Measurements from ENCODE around the gene ADAMTS17.

Gene ADAMTS17

GRCh38 chr15:100221471-100222348, 120.1 kb downstream of the ADAMTS17 start:
- no peak for DNase-seq (ENCODE audit: low read depth in 3 of 3)

GRCh38 chr15:100220058-100220768, 121.6 kb downstream of the ADAMTS17 start:
- no peak for DNase-seq (ENCODE audit: low read depth in 3 of 3)

GRCh38 chr15:100218434-100218833, 123.3 kb downstream of the ADAMTS17 start:
- no peak for DNase-seq (ENCODE audit: low read depth in 3 of 3)

GRCh38 chr15:100216182-100216581, 125.6 kb downstream of the ADAMTS17 start:
- no peak for DNase-seq (ENCODE audit: low read depth in 3 of 3)

- DNase-seq (ENCODE audit: low read depth in 3 of 3): no peak
Observed at GRCh38 chr15:100215843-100216169, 126.0 kb downstream of the ADAMTS17 start.

- no peak for DNase-seq (ENCODE audit: low read depth in 3 of 3)
Observed at GRCh38 chr15:100215031-100215842, 126.5 kb downstream of the ADAMTS17 start.

GRCh38 chr15:100211855-100212850, 129.6 kb downstream of the ADAMTS17 start:
- no peak for DNase-seq (ENCODE audit: low read depth in 3 of 3)

GRCh38 chr15:100210338-100210737, 131.4 kb downstream of the ADAMTS17 start:
- DNase-seq (ENCODE audit: low read depth in 3 of 3): no peak

GRCh38 chr15:100208921-100209603, 132.7 kb downstream of the ADAMTS17 start:
- DNase-seq (ENCODE audit: low read depth in 3 of 3): no peak

- DNase-seq (ENCODE audit: low read depth in 3 of 3): no peak
Observed at GRCh38 chr15:100207053-100207452, 134.7 kb downstream of the ADAMTS17 start.

- no peak for DNase-seq (ENCODE audit: low read depth in 3 of 3)
Observed at GRCh38 chr15:100206643-100207042, 135.1 kb downstream of the ADAMTS17 start.

GRCh38 chr15:100205549-100206295, 136.1 kb downstream of the ADAMTS17 start:
- no peak for DNase-seq (ENCODE audit: low read depth in 3 of 3)

- no peak for DNase-seq (ENCODE audit: low read depth in 3 of 3)
Observed at GRCh38 chr15:100204771-100205170, 137.0 kb downstream of the ADAMTS17 start.

- DNase-seq (ENCODE audit: low read depth in 3 of 3): no peak
Observed at GRCh38 chr15:100204211-100204610, 137.6 kb downstream of the ADAMTS17 start.

- no peak for DNase-seq (ENCODE audit: low read depth in 3 of 3)
Observed at GRCh38 chr15:100202309-100202960, 139.3 kb downstream of the ADAMTS17 start.

- no peak for DNase-seq (ENCODE audit: low read depth in 3 of 3)
Observed at GRCh38 chr15:100201376-100202280, 140.1 kb downstream of the ADAMTS17 start.

GRCh38 chr15:100200287-100200880, 141.4 kb downstream of the ADAMTS17 start:
- DNase-seq (ENCODE audit: low read depth in 3 of 3): no peak

All from stimulated activated CD4-positive, alpha-beta T cell treated with anti-CD3 and anti-CD28 coated beads, TNF-alpha, amount 100 ng/mL, for 4 hours (primary cell).